ENCODE measurements around the gene FNDC3B.

FNDC3B gene

DNA sequence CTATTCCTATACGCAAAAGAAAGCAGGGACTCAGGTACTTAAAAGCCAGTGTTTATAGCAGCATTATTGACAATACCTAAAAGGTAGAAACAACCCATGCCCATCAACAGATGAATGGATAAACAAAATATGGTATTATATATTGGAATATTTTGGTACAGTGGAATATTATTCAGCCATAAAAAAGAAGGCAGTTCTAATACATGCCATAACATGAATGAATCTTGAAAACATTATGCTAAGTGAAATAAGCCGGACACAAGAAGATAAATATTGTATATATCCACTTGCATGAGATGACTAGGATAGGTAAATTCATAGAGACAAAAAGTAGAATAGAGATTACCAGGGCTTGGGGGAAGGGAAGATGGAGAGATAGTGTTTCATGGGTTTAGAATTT is 9.2 kb downstream of the FNDC3B start:
- no peak for DNase-seq (ENCODE audit: low read depth)
- no peak for TF ChIP-seq POLR2A (IDR thresholded peaks at IDR 0.05; ENCODE audit: extremely low read depth, insufficient read length)
- TF ChIP-seq, protein P1, sequence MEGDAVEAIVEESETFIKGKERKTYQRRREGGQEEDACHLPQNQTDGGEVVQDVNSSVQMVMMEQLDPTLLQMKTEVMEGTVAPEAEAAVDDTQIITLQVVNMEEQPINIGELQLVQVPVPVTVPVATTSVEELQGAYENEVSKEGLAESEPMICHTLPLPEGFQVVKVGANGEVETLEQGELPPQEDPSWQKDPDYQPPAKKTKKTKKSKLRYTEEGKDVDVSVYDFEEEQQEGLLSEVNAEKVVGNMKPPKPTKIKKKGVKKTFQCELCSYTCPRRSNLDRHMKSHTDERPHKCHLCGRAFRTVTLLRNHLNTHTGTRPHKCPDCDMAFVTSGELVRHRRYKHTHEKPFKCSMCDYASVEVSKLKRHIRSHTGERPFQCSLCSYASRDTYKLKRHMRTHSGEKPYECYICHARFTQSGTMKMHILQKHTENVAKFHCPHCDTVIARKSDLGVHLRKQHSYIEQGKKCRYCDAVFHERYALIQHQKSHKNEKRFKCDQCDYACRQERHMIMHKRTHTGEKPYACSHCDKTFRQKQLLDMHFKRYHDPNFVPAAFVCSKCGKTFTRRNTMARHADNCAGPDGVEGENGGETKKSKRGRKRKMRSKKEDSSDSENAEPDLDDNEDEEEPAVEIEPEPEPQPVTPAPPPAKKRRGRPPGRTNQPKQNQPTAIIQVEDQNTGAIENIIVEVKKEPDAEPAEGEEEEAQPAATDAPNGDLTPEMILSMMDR (IDR thresholded peaks at IDR 0.05; ENCODE audit: low read depth, low read length), result no peak
- TF ChIP-seq, protein P2, sequence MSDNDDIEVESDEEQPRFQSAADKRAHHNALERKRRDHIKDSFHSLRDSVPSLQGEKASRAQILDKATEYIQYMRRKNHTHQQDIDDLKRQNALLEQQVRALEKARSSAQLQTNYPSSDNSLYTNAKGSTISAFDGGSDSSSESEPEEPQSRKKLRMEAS (IDR thresholded peaks at IDR 0.05; ENCODE audit: low read depth, low read length), result no peak
- no peak for TF ChIP-seq MYC (IDR thresholded peaks at IDR 0.05; ENCODE audit: low read depth, low read length)
- H3K4me3 ChIP-seq (ENCODE audit: low read depth, low read length), result no peak overlapping the region

GRCh38 chr3:172051310-172051956 is 12.1 kb downstream of the FNDC3B start:
- no peak for DNase-seq (ENCODE audit: low read depth)
- no peak overlapping the region for H3K4me3 ChIP-seq (ENCODE audit: low read depth, low read length)
- TF ChIP-seq, protein P2 (IDR thresholded peaks at IDR 0.05; ENCODE audit: low read depth, low read length), result no peak
- no peak for TF ChIP-seq MYC (IDR thresholded peaks at IDR 0.05; ENCODE audit: low read depth, low read length)
- no peak for TF ChIP-seq POLR2A (IDR thresholded peaks at IDR 0.05; ENCODE audit: extremely low read depth, insufficient read length)
- TF ChIP-seq, protein P1 (IDR thresholded peaks at IDR 0.05; ENCODE audit: low read depth, low read length), result no peak

DNA sequence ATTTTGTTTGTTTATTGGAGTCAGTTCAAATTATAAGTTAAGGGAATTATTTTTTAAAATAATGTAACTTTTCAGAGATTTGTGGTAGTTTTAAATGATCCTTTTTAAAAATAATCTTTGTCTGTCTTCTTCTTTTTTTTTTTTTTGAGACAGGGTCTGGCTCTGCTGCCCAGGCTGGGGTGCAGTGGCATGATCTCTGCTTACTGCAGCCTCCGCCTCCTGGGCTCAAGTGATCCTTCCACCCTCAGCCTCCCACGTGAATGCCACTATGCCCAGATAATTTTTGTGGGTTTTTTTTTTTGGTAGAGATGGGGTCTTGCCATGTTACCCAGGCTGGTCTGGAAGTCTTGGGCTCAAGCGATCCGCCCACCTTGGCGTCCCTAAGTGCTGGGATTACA is 12.6 kb downstream of the FNDC3B start:
- no peak overlapping the region for H3K4me3 ChIP-seq (ENCODE audit: low read depth, low read length)
- no peak for DNase-seq (ENCODE audit: low read depth)
- no peak for TF ChIP-seq MYC (IDR thresholded peaks at IDR 0.05; ENCODE audit: low read depth, low read length)
- TF ChIP-seq, protein P2 (IDR thresholded peaks at IDR 0.05; ENCODE audit: low read depth, low read length), result no peak
- no peak for TF ChIP-seq POLR2A (IDR thresholded peaks at IDR 0.05; ENCODE audit: extremely low read depth, insufficient read length)
- TF ChIP-seq, protein P1 (IDR thresholded peaks at IDR 0.05; ENCODE audit: low read depth, low read length), result no peak

DNA sequence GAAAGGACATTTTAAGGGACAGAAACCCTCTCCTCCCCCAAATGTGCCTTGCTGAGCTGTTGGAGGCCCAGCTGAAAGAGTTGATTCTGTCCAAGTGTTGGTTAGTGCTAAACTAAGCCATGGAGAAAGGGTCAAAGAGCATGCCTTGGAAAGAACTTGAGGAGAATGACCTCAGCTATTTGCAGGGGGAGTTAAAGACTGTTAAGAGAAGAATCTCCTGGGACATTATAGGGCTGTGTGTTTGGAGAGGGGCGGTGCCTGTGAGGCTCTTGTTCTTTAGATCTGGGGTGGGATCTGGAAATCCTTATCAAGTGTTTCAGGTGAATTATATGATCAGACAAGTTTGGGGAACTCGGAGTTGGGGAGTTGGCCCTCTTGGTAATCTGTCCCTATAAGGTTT is 13.0 kb downstream of the FNDC3B start:
- TF ChIP-seq MYC (IDR thresholded peaks at IDR 0.05; ENCODE audit: low read depth, low read length), result no peak
- TF ChIP-seq POLR2A (IDR thresholded peaks at IDR 0.05; ENCODE audit: extremely low read depth, insufficient read length), result no peak
- TF ChIP-seq, protein P1 (IDR thresholded peaks at IDR 0.05; ENCODE audit: low read depth, low read length), result no peak
- TF ChIP-seq, protein P2 (IDR thresholded peaks at IDR 0.05; ENCODE audit: low read depth, low read length), result no peak
- no peak overlapping the region for H3K4me3 ChIP-seq (ENCODE audit: low read depth, low read length)
- no peak for DNase-seq (ENCODE audit: low read depth)

DNA sequence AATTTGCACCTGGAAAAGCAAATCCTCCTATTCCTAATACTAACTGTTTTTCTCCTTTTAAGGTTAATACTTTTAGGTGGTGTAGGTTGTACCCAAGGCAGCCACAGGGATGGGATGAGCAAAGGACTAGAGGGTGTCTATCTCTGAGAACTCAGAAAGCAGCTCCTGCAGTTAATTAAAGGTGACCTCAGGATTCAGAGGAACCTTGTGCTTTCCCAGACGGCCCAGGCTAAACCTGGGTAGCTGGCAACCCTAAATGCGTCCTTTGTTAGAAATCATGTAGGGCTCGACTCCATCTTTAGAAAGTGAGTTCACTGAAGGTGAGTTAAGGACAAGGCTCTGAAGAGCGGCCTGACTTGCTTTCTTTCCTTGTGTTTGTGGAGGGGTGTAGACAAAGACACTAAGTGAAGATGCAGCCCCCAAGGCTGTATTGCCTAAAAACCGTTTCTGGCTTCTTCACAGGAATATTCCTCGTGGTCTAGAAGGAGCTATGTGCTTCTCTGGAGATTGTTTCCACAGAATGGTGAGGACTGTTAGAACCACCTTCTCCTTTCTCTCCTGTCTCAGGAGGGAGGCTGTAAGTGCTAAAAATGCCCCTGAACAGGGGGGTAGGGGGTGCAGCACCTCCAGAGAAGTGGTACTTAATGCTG is 14.9 kb downstream of the FNDC3B start:
- no peak for DNase-seq (ENCODE audit: low read depth)
- H3K4me3 ChIP-seq (ENCODE audit: low read depth, low read length), result no peak overlapping the region
- TF ChIP-seq, protein P1 (IDR thresholded peaks at IDR 0.05; ENCODE audit: low read depth, low read length), result no peak
- TF ChIP-seq POLR2A (IDR thresholded peaks at IDR 0.05; ENCODE audit: extremely low read depth, insufficient read length) (no peak), MYC (IDR thresholded peaks at IDR 0.05; ENCODE audit: low read depth, low read length) (no peak)
- TF ChIP-seq, protein P2 (IDR thresholded peaks at IDR 0.05; ENCODE audit: low read depth, low read length), result no peak
